Right atrium auricular region (tissue), 2 donors: Measurements from ENCODE around the gene CD44. TPM values are rescaled to one million over a fixed set of nuclear protein-coding genes. Genes with fewer than 3 reads are reported as not detected.

Source experiments
- DNase-seq: peaks from one replicate; pipeline ENCODE4 v3.0.0-alpha.2; 2019; ENCODE audit warnings: low spot score
- H3K27ac ChIP-seq, 2 donors: fragments of 200-600 bp; sonication (generic); 1 replicate in 1 of 2; 2 replicates in 1 of 2; pipeline ENCODE4 v1.5.1; 2016 to 2019
- H3K27me3 ChIP-seq, 2 donors: fragments of 200-600 bp; sonication (generic); one replicate each; pipeline versions ENCODE4 v1.5.1 to v1.6.0; 2017 to 2019
- H3K36me3 ChIP-seq: fragments of 200-600 bp; sonication (generic); one replicate; pipeline ENCODE4 v1.5.1; 2016
- H3K4me1 ChIP-seq, 2 donors: fragments of 200-600 bp; sonication (generic); one replicate each; pipeline versions ENCODE4 v1.5.1 to v1.6.0; 2017 to 2019
- H3K4me3 ChIP-seq, 2 donors: fragments of 200-600 bp; sonication (generic); 1 replicate in 1 of 2; 2 replicates in 1 of 2; pipeline ENCODE4 v1.5.1; 2017 to 2019; ENCODE audit warnings: mild to moderate bottlenecking in 1 of 2, moderate library complexity in 1 of 2
- H3K9me3 ChIP-seq, 2 donors: fragments of 200-600 bp; sonication (generic); one replicate each; pipeline ENCODE4 v1.5.1; 2019
- total RNA-seq, 2 donors: library from RNA; depleted of rRNA; stranded (reverse); fragments of >200 nt; gene quantifications; one replicate each; pipeline ENCODE4 v1.1.0, GENCODE V29; 2016
- TF ChIP-seq, protein P1 (sequence below), 2 donors: fragments of 200-600 bp; sonication (generic); IDR thresholded peaks; one replicate each; pipeline ENCODE4 v1.5.1; 2019; ENCODE audit warnings: antibody characterized with exemption in 2 of 2

Gene CD44
- total RNA-seq, 2 donors from 2014 or later: 26.8 to 37.3 TPM

DNA sequence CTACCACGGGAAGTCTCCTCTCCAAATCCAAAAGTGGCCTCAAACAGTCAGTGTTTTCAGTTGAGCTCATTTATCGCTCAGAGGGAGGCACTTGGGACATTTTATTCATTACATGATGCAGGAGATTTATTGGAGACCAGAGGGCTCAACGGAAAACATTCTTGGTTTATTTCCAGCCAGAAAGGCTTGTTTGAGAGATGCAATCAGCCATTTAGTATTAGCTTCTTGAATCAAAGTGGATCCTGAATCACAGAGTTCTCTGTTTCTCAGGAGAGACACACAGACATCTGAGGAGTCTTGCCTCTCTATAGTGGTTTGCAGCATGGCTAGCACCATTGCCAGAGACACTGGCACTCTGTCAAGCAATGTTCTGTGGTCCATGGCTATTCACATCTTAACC, 31.5 kb downstream of the CD44 start:
- Histone ChIP-seq H3K4me3 (no peak overlapping the region), H3K4me1 (peaks cover 0 to 64% of the 10 kb centered on the region in 2 donors), H3K27ac (peak overlapping the region; percentile 29 to 47), H3K9me3 (no peaks in the 10 kb centered on the region), H3K27me3 (no peaks in the 10 kb centered on the region), H3K36me3 (no peaks in the 10 kb centered on the region)
- no peak for DNase-seq
- TF ChIP-seq, protein P1, sequence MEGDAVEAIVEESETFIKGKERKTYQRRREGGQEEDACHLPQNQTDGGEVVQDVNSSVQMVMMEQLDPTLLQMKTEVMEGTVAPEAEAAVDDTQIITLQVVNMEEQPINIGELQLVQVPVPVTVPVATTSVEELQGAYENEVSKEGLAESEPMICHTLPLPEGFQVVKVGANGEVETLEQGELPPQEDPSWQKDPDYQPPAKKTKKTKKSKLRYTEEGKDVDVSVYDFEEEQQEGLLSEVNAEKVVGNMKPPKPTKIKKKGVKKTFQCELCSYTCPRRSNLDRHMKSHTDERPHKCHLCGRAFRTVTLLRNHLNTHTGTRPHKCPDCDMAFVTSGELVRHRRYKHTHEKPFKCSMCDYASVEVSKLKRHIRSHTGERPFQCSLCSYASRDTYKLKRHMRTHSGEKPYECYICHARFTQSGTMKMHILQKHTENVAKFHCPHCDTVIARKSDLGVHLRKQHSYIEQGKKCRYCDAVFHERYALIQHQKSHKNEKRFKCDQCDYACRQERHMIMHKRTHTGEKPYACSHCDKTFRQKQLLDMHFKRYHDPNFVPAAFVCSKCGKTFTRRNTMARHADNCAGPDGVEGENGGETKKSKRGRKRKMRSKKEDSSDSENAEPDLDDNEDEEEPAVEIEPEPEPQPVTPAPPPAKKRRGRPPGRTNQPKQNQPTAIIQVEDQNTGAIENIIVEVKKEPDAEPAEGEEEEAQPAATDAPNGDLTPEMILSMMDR (IDR thresholded peaks at IDR 0.05): no peak

DNA sequence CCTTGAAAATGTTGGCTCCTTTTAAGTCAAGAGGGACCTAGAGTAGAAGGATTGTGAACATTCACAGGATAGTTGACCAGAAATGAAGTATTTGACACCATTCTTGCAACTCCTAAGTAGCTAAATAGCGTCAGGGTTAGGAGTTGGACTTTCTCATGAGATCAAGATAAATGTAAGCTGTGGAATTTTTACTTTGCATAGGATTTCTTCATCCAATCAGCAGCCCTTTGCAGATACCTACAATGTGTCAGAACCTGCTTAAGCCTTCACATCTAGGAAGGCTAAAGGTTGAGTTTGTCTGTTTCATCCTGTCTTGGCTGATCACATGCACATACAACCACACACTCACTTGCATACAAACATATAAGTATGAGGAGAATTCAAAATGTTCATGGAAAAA, 32.3 kb downstream of the CD44 start:
- H3K27ac ChIP-seq: no peak overlapping the region
- H3K4me3 ChIP-seq: no peak overlapping the region
- TF ChIP-seq, protein P1 (IDR thresholded peaks at IDR 0.05): no peak
- H3K36me3 ChIP-seq: no peaks in the 10 kb centered on the region
- H3K27me3 ChIP-seq: no peaks in the 10 kb centered on the region
- H3K9me3 ChIP-seq: no peaks in the 10 kb centered on the region
- H3K4me1 ChIP-seq: peaks cover 0 to 57% of the 10 kb centered on the region in 2 donors
- DNase-seq: no peak

DNA sequence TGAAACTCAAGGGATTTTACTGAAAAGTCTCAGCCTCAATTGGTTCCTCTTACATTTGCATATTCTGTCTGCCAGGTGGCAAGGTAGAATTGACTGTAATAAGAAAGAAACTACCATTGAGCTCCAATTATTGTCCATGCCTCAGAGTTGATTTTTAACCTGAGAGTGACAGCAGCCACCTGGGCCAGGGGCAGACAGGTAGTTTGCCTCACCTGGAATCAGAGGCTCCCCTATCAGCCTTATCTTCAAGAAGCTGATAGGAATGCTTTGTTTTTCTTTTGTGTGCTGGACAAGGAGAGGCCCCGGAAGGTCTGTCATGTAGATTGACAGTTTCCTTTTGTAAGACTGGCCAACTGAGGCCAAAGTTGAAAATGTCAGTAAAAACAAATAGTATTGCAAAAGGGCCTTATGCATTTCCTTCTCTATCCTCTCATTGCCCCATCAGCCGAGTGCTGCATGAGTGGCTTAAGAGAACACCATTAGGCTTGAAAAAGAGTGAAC, 34.1 kb downstream of the CD44 start:
- Histone ChIP-seq H3K27me3 (no peaks in the 10 kb centered on the region), H3K4me1 (peaks cover 0 to 39% of the 10 kb centered on the region in 2 donors), H3K27ac (peak overlapping the region in 1 of 2 donors; percentile 22), H3K36me3 (peaks cover 18% of the 10 kb centered on the region), H3K9me3 (no peaks in the 10 kb centered on the region), H3K4me3 (no peak overlapping the region)
- TF ChIP-seq, protein P1 (IDR thresholded peaks at IDR 0.05): no peak
- DNase-seq: no peak

DNA sequence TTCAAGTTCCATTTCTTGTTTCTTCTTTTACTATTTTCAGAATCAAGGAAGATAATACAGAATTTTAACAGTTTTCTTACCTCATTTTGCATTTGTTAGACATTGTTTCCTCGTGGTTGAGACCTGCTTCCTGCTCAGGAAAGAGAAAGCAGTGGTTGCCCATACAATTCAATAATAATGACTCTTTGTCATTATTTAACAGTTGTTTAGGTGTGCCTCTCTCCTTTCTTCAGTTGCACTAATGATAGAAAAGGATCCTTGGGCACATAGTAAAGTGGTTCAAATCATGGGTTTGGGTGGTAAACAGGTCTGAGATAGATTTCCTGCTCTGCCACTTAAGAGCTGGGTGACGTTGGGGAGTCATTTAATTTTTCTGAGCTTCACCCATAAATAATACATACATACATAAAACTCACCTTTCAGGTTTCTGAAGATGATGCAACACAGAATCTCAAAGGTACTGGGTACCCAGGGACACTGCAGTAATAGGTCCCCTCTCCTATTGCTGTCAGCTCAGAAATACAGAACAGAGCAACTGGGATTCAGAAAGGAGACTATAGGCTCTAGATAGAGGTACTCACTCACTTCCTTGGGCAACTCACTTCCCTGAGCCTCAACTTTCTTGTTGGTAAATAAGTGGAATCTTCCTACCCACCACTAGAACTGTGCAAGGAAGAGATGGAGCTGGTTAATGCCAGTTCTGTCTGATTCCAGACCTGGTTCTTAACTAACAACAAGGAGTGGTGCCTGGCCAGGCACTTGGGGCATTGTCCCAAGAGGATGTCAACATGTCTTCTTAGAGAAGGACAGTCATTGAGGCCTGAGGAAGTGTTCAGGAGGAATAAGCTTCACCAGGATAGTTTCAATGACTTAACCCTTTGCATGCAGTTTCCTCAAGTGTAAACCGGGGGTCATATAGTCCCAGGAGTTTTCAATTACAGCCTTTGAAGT, 34.9 kb downstream of the CD44 start:
- DNase-seq: no peak
- H3K4me1 ChIP-seq: peaks cover 0 to 31% of the 10 kb centered on the region in 2 donors
- H3K9me3 ChIP-seq: no peaks in the 10 kb centered on the region
- peaks cover 22% of the 10 kb centered on the region for H3K36me3 ChIP-seq
- peak overlapping the region in 1 of 2 donors; percentile 22 for H3K27ac ChIP-seq
- no peaks in the 10 kb centered on the region for H3K27me3 ChIP-seq
- no peak overlapping the region for H3K4me3 ChIP-seq
- TF ChIP-seq, protein P1 (IDR thresholded peaks at IDR 0.05): no peak

DNA sequence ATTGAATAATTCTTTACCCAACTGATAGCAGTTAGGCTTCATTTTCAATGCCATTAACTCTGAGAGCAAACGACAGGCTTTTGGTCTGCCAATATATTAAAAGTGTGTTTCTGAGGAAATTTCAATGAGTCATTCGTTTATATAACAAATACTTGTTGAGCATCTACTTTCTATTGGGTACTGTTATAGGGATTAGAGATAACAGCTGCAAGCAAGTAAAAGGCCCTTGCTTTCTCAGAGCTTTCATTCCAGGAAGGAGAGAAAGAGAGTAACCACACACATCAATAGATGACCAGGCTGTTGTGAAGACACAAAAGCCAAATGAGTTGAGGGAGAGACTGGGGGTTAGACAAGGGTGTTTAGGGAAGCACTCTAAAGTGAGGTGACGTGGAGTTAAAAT, 35.7 kb downstream of the CD44 start:
- DNase-seq: no peak
- H3K36me3 ChIP-seq: peaks cover 22% of the 10 kb centered on the region
- peaks cover 0 to 36% of the 10 kb centered on the region in 2 donors for H3K4me1 ChIP-seq
- no peak overlapping the region for H3K4me3 ChIP-seq
- H3K27ac ChIP-seq: peak overlapping the region in 1 of 2 donors; percentile 22
- TF ChIP-seq, protein P1 (IDR thresholded peaks at IDR 0.05): no peak
- H3K9me3 ChIP-seq: no peaks in the 10 kb centered on the region
- H3K27me3 ChIP-seq: no peaks in the 10 kb centered on the region
